Suppressor macrophage (primary cell): ENCODE data around the gene STXBP6.
"Not testable (repeated sequence)": the region's sequence is repeated elsewhere in the genome, so short reads cannot be mapped to it uniquely, and the experiment has no call there.

ENCODE experiments used
- DNase-seq, 4 experiments: peaks; one replicate each; pipeline ENCODE4 v3.0.0-alpha.2; 2020 to 2022

STXBP6 gene

DNA sequence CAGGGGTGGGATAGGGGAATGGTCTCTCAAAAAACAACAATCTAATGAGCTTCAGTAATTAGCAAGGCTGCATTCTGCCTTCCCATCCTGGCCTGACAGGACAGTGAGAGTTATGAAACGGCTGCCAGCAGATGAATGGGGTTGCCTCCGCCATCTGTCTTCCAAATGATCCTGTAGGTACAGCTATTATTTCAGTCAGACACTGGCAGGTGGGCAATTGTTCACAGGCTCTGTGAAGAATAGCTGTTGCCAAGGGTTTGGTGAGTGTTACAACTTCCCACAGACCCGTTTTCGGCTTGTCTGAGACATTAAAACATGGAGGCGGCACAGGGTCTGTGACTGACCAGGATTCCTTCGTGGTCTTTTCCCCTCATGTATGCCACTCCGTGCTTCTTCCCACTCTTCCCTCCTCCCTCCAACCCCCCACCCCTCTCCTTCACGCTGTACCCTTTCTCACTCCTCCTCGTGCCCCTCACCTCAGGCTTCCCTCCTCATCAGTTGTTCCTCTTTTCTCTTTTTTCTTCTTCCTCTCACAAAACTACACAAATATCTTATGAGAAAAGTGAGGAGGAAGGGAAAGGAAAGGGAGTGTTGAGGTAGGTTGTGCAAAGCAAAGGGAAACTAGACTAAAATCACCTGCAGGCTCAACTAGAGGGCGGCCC lies 255.2 kb downstream of the STXBP6 start:
- no peak for DNase-seq

DNA sequence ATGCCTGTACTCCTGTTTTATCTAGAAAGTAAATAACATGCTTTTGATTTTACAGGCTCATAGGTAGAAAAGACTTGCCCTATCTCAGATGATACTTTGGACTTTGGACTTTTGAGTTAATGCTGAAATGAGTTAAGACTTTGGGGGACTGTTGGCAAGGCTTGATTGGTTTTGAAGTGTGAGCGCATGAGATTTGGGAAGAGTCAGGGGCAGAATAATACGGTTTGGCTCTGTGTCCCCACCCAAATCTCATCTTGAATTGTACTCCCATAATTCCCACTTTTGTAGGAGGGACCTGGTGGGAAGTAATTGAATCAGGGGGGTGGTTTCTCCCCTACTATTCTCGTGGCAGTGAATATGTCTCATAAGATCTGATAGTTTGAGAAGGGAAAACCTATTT lies 259.8 kb downstream of the STXBP6 start:
- DNase-seq = no peak

- no peak for DNase-seq
Observed at GRCh38 chr14:24789378-24789884, 260.5 kb downstream of the STXBP6 start.

DNA sequence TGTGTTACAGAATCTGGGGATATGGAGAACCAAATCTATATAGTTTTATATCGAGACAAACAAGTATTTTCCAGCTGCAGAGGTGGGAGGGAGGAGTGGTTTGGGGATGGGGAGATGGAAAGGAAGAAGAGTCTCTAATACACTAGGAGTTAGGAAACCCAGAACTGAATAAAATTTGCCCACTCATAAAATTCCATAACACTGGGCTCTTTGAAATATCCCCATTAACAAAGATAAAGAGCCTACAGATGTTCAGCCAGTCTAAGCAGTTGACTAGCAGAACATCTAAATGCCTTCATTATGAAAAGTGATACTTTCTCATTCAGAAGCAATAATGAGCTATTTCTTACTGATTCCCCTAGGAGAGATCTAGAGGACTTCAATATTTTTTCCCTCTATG lies 264.2 kb downstream of the STXBP6 start:
- DNase-seq = no peak

GRCh38 chr14:24784981-24785380 lies 265.0 kb downstream of the STXBP6 start:
- DNase-seq = no peak

GRCh38 chr14:24783791-24784190 lies 266.2 kb downstream of the STXBP6 start:
- DNase-seq = no peak

- DNase-seq = no peak
Observed at GRCh38 chr14:24780281-24780680, 269.7 kb downstream of the STXBP6 start.

- DNase-seq = no peak
Observed at GRCh38 chr14:24777678-24778077, 272.3 kb downstream of the STXBP6 start.

DNA sequence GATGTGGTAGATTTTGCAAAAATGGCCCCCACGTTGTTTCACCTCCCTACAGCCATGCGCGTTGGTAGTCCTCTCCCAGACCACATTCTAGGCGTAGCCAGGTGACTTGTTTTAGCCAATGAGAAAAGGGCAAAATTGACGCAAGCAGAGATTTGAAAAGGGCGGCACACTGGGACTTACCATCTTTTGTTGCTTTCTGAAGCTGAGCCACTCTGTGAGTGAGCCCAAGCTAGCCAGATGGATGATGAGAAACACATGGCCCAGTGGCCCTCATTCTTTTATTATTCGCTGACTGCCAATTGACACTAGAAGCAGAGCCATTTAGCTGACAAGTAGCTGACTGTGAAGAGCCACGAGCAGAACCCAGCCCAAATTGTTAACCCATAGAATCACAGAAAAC lies 274.0 kb downstream of the STXBP6 start:
- DNase-seq = no peak

DNA sequence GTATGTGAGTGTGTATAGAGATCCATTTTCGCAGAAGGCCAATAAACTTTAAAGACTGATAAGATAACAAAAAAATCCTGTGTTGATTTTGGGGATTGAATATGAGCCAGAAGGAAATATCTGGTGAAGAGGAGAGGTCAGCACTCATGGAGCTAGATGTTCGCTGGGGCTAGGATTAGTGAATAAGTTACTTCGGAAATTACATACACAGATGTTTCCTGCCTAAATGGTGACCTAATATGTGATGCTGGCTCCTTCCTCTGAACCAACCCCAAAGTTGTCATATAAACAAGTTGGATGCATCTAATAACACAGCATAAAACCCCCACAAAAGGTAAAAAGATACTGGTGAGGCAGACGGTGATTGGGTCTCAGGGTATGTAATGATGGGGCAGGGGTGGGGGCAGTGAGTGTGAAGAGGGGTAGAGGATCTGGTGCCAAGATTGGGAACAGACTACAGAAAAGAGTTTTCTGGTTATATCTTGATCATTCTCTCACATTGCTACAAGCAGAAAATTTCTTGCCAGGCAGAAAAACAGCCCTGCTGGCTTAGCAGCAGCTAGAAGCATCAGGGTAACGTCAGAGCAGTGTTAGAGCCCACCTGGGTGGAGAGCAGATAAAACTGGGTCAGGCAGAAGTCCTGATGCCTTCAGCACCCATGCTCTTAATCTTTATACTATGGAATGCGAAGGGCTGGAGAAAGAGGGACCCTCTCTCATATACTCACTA lies 275.6 kb downstream of the STXBP6 start:
- DNase-seq = no peak

DNA sequence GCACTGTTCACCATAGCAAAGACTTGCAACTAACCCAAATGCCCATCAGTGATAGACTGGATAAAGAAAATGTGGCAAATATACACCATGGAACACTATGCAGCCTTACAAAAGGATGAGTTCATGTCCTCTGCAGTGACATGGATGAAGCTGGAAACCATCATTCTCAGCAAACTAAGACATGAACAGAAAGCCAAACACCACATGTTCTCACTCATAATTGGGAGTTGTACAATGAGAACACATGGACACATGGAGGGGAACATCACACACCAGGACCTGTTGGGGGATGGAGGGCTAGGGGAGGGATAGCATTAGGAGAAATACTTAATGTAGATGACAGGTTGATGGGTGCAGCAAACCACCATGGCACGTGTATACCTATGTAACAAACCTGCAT lies 276.4 kb downstream of the STXBP6 start:
- not testable (repeated sequence) for DNase-seq

GRCh38 chr14:24766434-24766833 lies 283.5 kb downstream of the STXBP6 start:
- no peak for DNase-seq

GRCh38 chr14:24761141-24761540 lies 288.8 kb downstream of the STXBP6 start:
- DNase-seq = no peak
